ENCODE measurements around the gene FANCE.

Gene FANCE

GRCh38 chr6:35503534-35503933 lies 51.4 kb downstream of the FANCE start:
- ChIA-PET POLR2A (no interaction called here), CTCF (interaction anchor here (0.9 to 1.5 kb wide), 2 partner anchors 20 to 36 kb away, joined by 3 read pairs; no protein-coding TSS in a partner anchor)
- Histone ChIP-seq H3K36me3 (ENCODE audit: control insufficient read depth in 4 of 4, insufficient read depth in 4 of 4, low read length in 3 of 4) (no peaks in the 10 kb centered on the region), H3K27me3 (replicated peaks in 2 of 5; ENCODE audit: control insufficient read depth in 4 of 5, insufficient read depth in 5 of 5, low read length in 4 of 5) (peaks cover 0 to 9% (median 6%) of the 10 kb centered on the region in 5 experiments), H3K4me1 (ENCODE audit: control extremely low read depth in 1 of 4, control insufficient read depth in 4 of 4, insufficient read depth in 4 of 4, low read length in 3 of 4) (peaks cover 2 to 14% (median 9%) of the 10 kb centered on the region in 4 experiments), H3K9me3 (ENCODE audit: control extremely low read depth in 1 of 5, control insufficient read depth in 4 of 5, insufficient read depth in 2 of 5, low read depth in 1 of 5, low read length in 4 of 5) (no peaks in the 10 kb centered on the region), H3K4me3 (ENCODE audit: control insufficient read depth in 1 of 7, extremely low read depth in 1 of 7, insufficient read depth in 4 of 7, low read depth in 2 of 7, low read length in 6 of 7) (peak overlapping the region in 3 of 7 experiments; percentile 5 to 43 (median 11)), H3K27ac (ENCODE audit: insufficient read depth in 1 of 2, low read depth in 1 of 2, low read length in 2 of 2, poor library complexity in 1 of 2, severe bottlenecking in 2 of 2) (no peak overlapping the region)
- peak; percentile 49 to 88 (median 84) for DNase-seq
- WGBS (ENCODE audit: insufficient coverage) = under 1% methylated on average over 14 of the region's 15 CpGs

- ChIA-PET POLR2A (no interaction called here), CTCF (no interaction called here)
- WGBS (ENCODE audit: insufficient coverage) = 85% methylated on average over 17 of the region's 21 CpGs
These were observed 53.9 kb downstream of the FANCE start for GRCh38 chr6:35505999-35506412.

GRCh38 chr6:35506536-35506935 lies 54.4 kb downstream of the FANCE start:
- Histone ChIP-seq H3K9me3 (ENCODE audit: control extremely low read depth in 1 of 5, control insufficient read depth in 4 of 5, insufficient read depth in 2 of 5, low read depth in 1 of 5, low read length in 4 of 5) (no peaks in the 10 kb centered on the region), H3K27me3 (replicated peaks in 2 of 5; ENCODE audit: control insufficient read depth in 4 of 5, insufficient read depth in 5 of 5, low read length in 4 of 5) (peaks cover 0 to 7% (median 3%) of the 10 kb centered on the region in 5 experiments), H3K36me3 (ENCODE audit: control insufficient read depth in 4 of 4, insufficient read depth in 4 of 4, low read length in 3 of 4) (no peaks in the 10 kb centered on the region), H3K4me3 (ENCODE audit: control insufficient read depth in 1 of 7, extremely low read depth in 1 of 7, insufficient read depth in 4 of 7, low read depth in 2 of 7, low read length in 6 of 7) (no peak overlapping the region), H3K4me1 (ENCODE audit: control extremely low read depth in 1 of 4, control insufficient read depth in 4 of 4, insufficient read depth in 4 of 4, low read length in 3 of 4) (peaks cover 2 to 22% (median 13%) of the 10 kb centered on the region in 4 experiments), H3K27ac (ENCODE audit: insufficient read depth in 1 of 2, low read depth in 1 of 2, low read length in 2 of 2, poor library complexity in 1 of 2, severe bottlenecking in 2 of 2) (no peak overlapping the region)
- DNase-seq = no peak
- WGBS (ENCODE audit: insufficient coverage) = no CpG with 5 or more reads among the region's 3 CpGs
- POLR2A ChIA-PET = no interaction called here
- CTCF ChIA-PET = no interaction called here

More at GRCh38 chr6:35505999-35506412, 53.9 kb downstream of the FANCE start:
- H3K27ac ChIP-seq (ENCODE audit: insufficient read depth in 1 of 2, low read depth in 1 of 2, low read length in 2 of 2, poor library complexity in 1 of 2, severe bottlenecking in 2 of 2) = no peak overlapping the region
- peaks cover 2 to 17% (median 11%) of the 10 kb centered on the region in 4 experiments for H3K4me1 ChIP-seq (ENCODE audit: control extremely low read depth in 1 of 4, control insufficient read depth in 4 of 4, insufficient read depth in 4 of 4, low read length in 3 of 4)
- DNase-seq = no peak
- H3K9me3 ChIP-seq (ENCODE audit: control extremely low read depth in 1 of 5, control insufficient read depth in 4 of 5, insufficient read depth in 2 of 5, low read depth in 1 of 5, low read length in 4 of 5) = no peaks in the 10 kb centered on the region
- H3K36me3 ChIP-seq (ENCODE audit: control insufficient read depth in 4 of 4, insufficient read depth in 4 of 4, low read length in 3 of 4) = no peaks in the 10 kb centered on the region
- H3K27me3 ChIP-seq (replicated peaks in 2 of 5; ENCODE audit: control insufficient read depth in 4 of 5, insufficient read depth in 5 of 5, low read length in 4 of 5) = peaks cover 0 to 3% (median 1%) of the 10 kb centered on the region in 5 experiments
- no peak overlapping the region for H3K4me3 ChIP-seq (ENCODE audit: control insufficient read depth in 1 of 7, extremely low read depth in 1 of 7, insufficient read depth in 4 of 7, low read depth in 2 of 7, low read length in 6 of 7)

- ChIA-PET POLR2A (no interaction called here), CTCF (interaction anchor here (1.4 kb wide), 1 partner anchor 28 kb away, joined by 3 read pairs; no protein-coding TSS in a partner anchor)
- H3K4me1 ChIP-seq (ENCODE audit: control extremely low read depth in 1 of 4, control insufficient read depth in 4 of 4, insufficient read depth in 4 of 4, low read length in 3 of 4) = peaks cover 2 to 25% (median 16%) of the 10 kb centered on the region in 4 experiments
- WGBS (ENCODE audit: insufficient coverage) = no CpG with 5 or more reads among the region's 2 CpGs
- no peak overlapping the region for H3K4me3 ChIP-seq (ENCODE audit: control insufficient read depth in 1 of 7, extremely low read depth in 1 of 7, insufficient read depth in 4 of 7, low read depth in 2 of 7, low read length in 6 of 7)
- peaks cover 0 to 10% (median 3%) of the 10 kb centered on the region in 5 experiments for H3K27me3 ChIP-seq (replicated peaks in 2 of 5; ENCODE audit: control insufficient read depth in 4 of 5, insufficient read depth in 5 of 5, low read length in 4 of 5)
- H3K36me3 ChIP-seq (ENCODE audit: control insufficient read depth in 4 of 4, insufficient read depth in 4 of 4, low read length in 3 of 4) = no peaks in the 10 kb centered on the region
- no peaks in the 10 kb centered on the region for H3K9me3 ChIP-seq (ENCODE audit: control extremely low read depth in 1 of 5, control insufficient read depth in 4 of 5, insufficient read depth in 2 of 5, low read depth in 1 of 5, low read length in 4 of 5)
- no peak for DNase-seq
- no peak overlapping the region for H3K27ac ChIP-seq (ENCODE audit: insufficient read depth in 1 of 2, low read depth in 1 of 2, low read length in 2 of 2, poor library complexity in 1 of 2, severe bottlenecking in 2 of 2)
These were observed 55.1 kb downstream of the FANCE start for GRCh38 chr6:35507221-35507620.

GRCh38 chr6:35508027-35508426 lies 55.9 kb downstream of the FANCE start:
- Histone ChIP-seq H3K4me3 (ENCODE audit: control insufficient read depth in 1 of 7, extremely low read depth in 1 of 7, insufficient read depth in 4 of 7, low read depth in 2 of 7, low read length in 6 of 7) (no peak overlapping the region), H3K36me3 (ENCODE audit: control insufficient read depth in 4 of 4, insufficient read depth in 4 of 4, low read length in 3 of 4) (no peaks in the 10 kb centered on the region), H3K27ac (ENCODE audit: insufficient read depth in 1 of 2, low read depth in 1 of 2, low read length in 2 of 2, poor library complexity in 1 of 2, severe bottlenecking in 2 of 2) (no peak overlapping the region), H3K27me3 (replicated peaks in 2 of 5; ENCODE audit: control insufficient read depth in 4 of 5, insufficient read depth in 5 of 5, low read length in 4 of 5) (peaks cover 0 to 13% (median 3%) of the 10 kb centered on the region in 5 experiments), H3K4me1 (ENCODE audit: control extremely low read depth in 1 of 4, control insufficient read depth in 4 of 4, insufficient read depth in 4 of 4, low read length in 3 of 4) (peaks cover 2 to 25% (median 17%) of the 10 kb centered on the region in 4 experiments), H3K9me3 (ENCODE audit: control extremely low read depth in 1 of 5, control insufficient read depth in 4 of 5, insufficient read depth in 2 of 5, low read depth in 1 of 5, low read length in 4 of 5) (no peaks in the 10 kb centered on the region)
- 100% methylated on average over 2 of the region's 2 CpGs for WGBS (ENCODE audit: insufficient coverage)
- ChIA-PET POLR2A (no interaction called here), CTCF (interaction anchor here (1.0 to 2.9 kb wide), 3 partner anchors 15 to 70 kb away, joined by 3 to 15 read pairs (median 3); no protein-coding TSS in a partner anchor)
- no peak for DNase-seq

GRCh38 chr6:35508542-35508941 lies 56.4 kb downstream of the FANCE start:
- H3K4me1 ChIP-seq (ENCODE audit: control extremely low read depth in 1 of 4, control insufficient read depth in 4 of 4, insufficient read depth in 4 of 4, low read length in 3 of 4) = peaks cover 0 to 21% (median 13%) of the 10 kb centered on the region in 4 experiments
- 90% methylated on average over 4 of the region's 5 CpGs for WGBS (ENCODE audit: insufficient coverage)
- CTCF ChIA-PET = interaction anchor here (1.0 to 2.9 kb wide), 2 partner anchors 14 to 71 kb away, joined by 3 to 15 read pairs; no protein-coding TSS in a partner anchor
- no peak overlapping the region for H3K4me3 ChIP-seq (ENCODE audit: control insufficient read depth in 1 of 7, extremely low read depth in 1 of 7, insufficient read depth in 4 of 7, low read depth in 2 of 7, low read length in 6 of 7)
- H3K27ac ChIP-seq (ENCODE audit: insufficient read depth in 1 of 2, low read depth in 1 of 2, low read length in 2 of 2, poor library complexity in 1 of 2, severe bottlenecking in 2 of 2) = no peak overlapping the region
- no peak for DNase-seq
- peaks cover 0 to 13% (median 3%) of the 10 kb centered on the region in 5 experiments for H3K27me3 ChIP-seq (replicated peaks in 2 of 5; ENCODE audit: control insufficient read depth in 4 of 5, insufficient read depth in 5 of 5, low read length in 4 of 5)
- no peaks in the 10 kb centered on the region for H3K9me3 ChIP-seq (ENCODE audit: control extremely low read depth in 1 of 5, control insufficient read depth in 4 of 5, insufficient read depth in 2 of 5, low read depth in 1 of 5, low read length in 4 of 5)
- POLR2A ChIA-PET = no interaction called here
- no peaks in the 10 kb centered on the region for H3K36me3 ChIP-seq (ENCODE audit: control insufficient read depth in 4 of 4, insufficient read depth in 4 of 4, low read length in 3 of 4)

GRCh38 chr6:35510916-35511561 lies 58.9 kb downstream of the FANCE start:
- Histone ChIP-seq H3K4me1 (ENCODE audit: control extremely low read depth in 1 of 4, control insufficient read depth in 4 of 4, insufficient read depth in 4 of 4, low read length in 3 of 4) (peaks cover 0 to 16% (median 6%) of the 10 kb centered on the region in 4 experiments), H3K36me3 (ENCODE audit: control insufficient read depth in 4 of 4, insufficient read depth in 4 of 4, low read length in 3 of 4) (no peaks in the 10 kb centered on the region), H3K27ac (ENCODE audit: insufficient read depth in 1 of 2, low read depth in 1 of 2, low read length in 2 of 2, poor library complexity in 1 of 2, severe bottlenecking in 2 of 2) (no peak overlapping the region), H3K9me3 (ENCODE audit: control extremely low read depth in 1 of 5, control insufficient read depth in 4 of 5, insufficient read depth in 2 of 5, low read depth in 1 of 5, low read length in 4 of 5) (no peaks in the 10 kb centered on the region), H3K27me3 (replicated peaks in 2 of 5; ENCODE audit: control insufficient read depth in 4 of 5, insufficient read depth in 5 of 5, low read length in 4 of 5) (peaks cover 0 to 13% (median 3%) of the 10 kb centered on the region in 5 experiments), H3K4me3 (ENCODE audit: control insufficient read depth in 1 of 7, extremely low read depth in 1 of 7, insufficient read depth in 4 of 7, low read depth in 2 of 7, low read length in 6 of 7) (peak overlapping the region in 2 of 7 experiments; percentile 27 to 36)
- ChIA-PET CTCF (interaction anchor here (2.9 kb wide), 1 partner anchor 12 kb away, joined by 15 read pairs; no protein-coding TSS in a partner anchor), POLR2A (no interaction called here)
- WGBS (ENCODE audit: insufficient coverage) = 42% methylated on average over 5 of the region's 7 CpGs
- DNase-seq = peak in 2 of 3 donors; percentile 36 to 49
